ENCODE measurements around the gene KIAA0513. TPM values are rescaled to one million over a fixed set of nuclear protein-coding genes. Genes with fewer than 3 reads are reported as not detected.

The KIAA0513 gene
- total and polyA plus RNA-seq, 2 of the 13 experiments (the other 11 are each of a cell fraction or from before 2014, with no cell fraction given) = 1.8 TPM

- TF ChIP-seq ZNF234 (CRISPR knock-in tag; conservative IDR thresholded peaks at IDR 0.05) = no peak
- TF ChIP-seq YY1 (IDR thresholded peaks at IDR 0.05; ENCODE audit: insufficient read depth, insufficient replicate concordance, low read depth, low read length) = no peak
- TF ChIP-seq HIVEP1 (CRISPR knock-in tag; IDR thresholded peaks at IDR 0.05) = 0 out of 2 replicates have a peak, but pooled peaks have one; percentile 17
- TF ChIP-seq HNF1B (CRISPR knock-in tag; IDR thresholded peaks at IDR 0.05) = no peak; the same call in 1 of the 2 replicates
- no peak for TF ChIP-seq SNAI1 (CRISPR knock-in tag; IDR thresholded peaks at IDR 0.05; ENCODE audit: borderline replicate concordance)
- peak; percentile 56; the same call in 1 of the 2 replicates for TF ChIP-seq SMAD1 (CRISPR knock-in tag; IDR thresholded peaks at IDR 0.05; ENCODE audit: borderline replicate concordance, low read depth)
- no peak for TF ChIP-seq CC2D1A (CRISPR knock-in tag; IDR thresholded peaks at IDR 0.05)
- no peak for TF ChIP-seq SIX4 (CRISPR knock-in tag; IDR thresholded peaks at IDR 0.05)
- 0 out of 2 replicates have a peak, but pooled peaks have one; percentile 41 for TF ChIP-seq CAMTA2 (CRISPR knock-in tag; IDR thresholded peaks at IDR 0.05; ENCODE audit: borderline replicate concordance)
- TF ChIP-seq ZNF224 (CRISPR knock-in tag; IDR thresholded peaks at IDR 0.05) = peak; percentile 73; the same call in 1 of the 2 replicates
- TF ChIP-seq NR1H2 (CRISPR knock-in tag; IDR thresholded peaks at IDR 0.05; ENCODE audit: borderline replicate concordance, low read depth) = no peak
- TF ChIP-seq ZNF160 (CRISPR knock-in tag; IDR thresholded peaks at IDR 0.05) = 0 out of 2 replicates have a peak, but pooled peaks have one; percentile 3
- TF ChIP-seq RNF2 (conservative IDR thresholded peaks at IDR 0.05; ENCODE audit: low read depth) = 0 out of 2 replicates have a peak, but pooled peaks have one; percentile 18
- no peak for TF ChIP-seq CBX1 (IDR thresholded peaks at IDR 0.05; ENCODE audit: low read depth)
- no peak for TF ChIP-seq ZNF768 (CRISPR knock-in tag; IDR thresholded peaks at IDR 0.05)
- no peak for TF ChIP-seq ZSCAN9 (CRISPR knock-in tag; IDR thresholded peaks at IDR 0.05; ENCODE audit: borderline replicate concordance)
- TF ChIP-seq SP4 (CRISPR knock-in tag; IDR thresholded peaks at IDR 0.05) = no peak
- TF ChIP-seq ZNF3 (CRISPR knock-in tag; IDR thresholded peaks at IDR 0.05) = no peak
- TF ChIP-seq ZNF816 (CRISPR knock-in tag; IDR thresholded peaks at IDR 0.05; ENCODE audit: borderline replicate concordance) = no peak
- TF ChIP-seq ZBTB1 (CRISPR knock-in tag; IDR thresholded peaks at IDR 0.05; ENCODE audit: borderline replicate concordance) = no peak
- no peak for TF ChIP-seq PCBP2 (optimal IDR thresholded peaks at IDR 0.05; ENCODE audit: low read depth, low read length, poor library complexity, severe bottlenecking)
- TF ChIP-seq FOXP1 (IDR thresholded peaks at IDR 0.05) = no peak
- TF ChIP-seq FOXP1 (CRISPR knock-in tag; IDR thresholded peaks at IDR 0.05) = peak; percentile 2; the same call in 1 of the 2 replicates
- TF ChIP-seq, protein P1, sequence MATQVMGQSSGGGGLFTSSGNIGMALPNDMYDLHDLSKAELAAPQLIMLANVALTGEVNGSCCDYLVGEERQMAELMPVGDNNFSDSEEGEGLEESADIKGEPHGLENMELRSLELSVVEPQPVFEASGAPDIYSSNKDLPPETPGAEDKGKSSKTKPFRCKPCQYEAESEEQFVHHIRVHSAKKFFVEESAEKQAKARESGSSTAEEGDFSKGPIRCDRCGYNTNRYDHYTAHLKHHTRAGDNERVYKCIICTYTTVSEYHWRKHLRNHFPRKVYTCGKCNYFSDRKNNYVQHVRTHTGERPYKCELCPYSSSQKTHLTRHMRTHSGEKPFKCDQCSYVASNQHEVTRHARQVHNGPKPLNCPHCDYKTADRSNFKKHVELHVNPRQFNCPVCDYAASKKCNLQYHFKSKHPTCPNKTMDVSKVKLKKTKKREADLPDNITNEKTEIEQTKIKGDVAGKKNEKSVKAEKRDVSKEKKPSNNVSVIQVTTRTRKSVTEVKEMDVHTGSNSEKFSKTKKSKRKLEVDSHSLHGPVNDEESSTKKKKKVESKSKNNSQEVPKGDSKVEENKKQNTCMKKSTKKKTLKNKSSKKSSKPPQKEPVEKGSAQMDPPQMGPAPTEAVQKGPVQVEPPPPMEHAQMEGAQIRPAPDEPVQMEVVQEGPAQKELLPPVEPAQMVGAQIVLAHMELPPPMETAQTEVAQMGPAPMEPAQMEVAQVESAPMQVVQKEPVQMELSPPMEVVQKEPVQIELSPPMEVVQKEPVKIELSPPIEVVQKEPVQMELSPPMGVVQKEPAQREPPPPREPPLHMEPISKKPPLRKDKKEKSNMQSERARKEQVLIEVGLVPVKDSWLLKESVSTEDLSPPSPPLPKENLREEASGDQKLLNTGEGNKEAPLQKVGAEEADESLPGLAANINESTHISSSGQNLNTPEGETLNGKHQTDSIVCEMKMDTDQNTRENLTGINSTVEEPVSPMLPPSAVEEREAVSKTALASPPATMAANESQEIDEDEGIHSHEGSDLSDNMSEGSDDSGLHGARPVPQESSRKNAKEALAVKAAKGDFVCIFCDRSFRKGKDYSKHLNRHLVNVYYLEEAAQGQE (IDR thresholded peaks at IDR 0.05; ENCODE audit: borderline replicate concordance in 1 of 2, low read depth in 1 of 2, low read length in 2 of 2) = 0 out of 4 replicates have a peak, but pooled peaks of 1 of the 2 experiments have one; percentile 5
- no peak for TF ChIP-seq SNAPC5 (CRISPR knock-in tag; IDR thresholded peaks at IDR 0.05; ENCODE audit: borderline replicate concordance)
- TF ChIP-seq, protein P2, sequence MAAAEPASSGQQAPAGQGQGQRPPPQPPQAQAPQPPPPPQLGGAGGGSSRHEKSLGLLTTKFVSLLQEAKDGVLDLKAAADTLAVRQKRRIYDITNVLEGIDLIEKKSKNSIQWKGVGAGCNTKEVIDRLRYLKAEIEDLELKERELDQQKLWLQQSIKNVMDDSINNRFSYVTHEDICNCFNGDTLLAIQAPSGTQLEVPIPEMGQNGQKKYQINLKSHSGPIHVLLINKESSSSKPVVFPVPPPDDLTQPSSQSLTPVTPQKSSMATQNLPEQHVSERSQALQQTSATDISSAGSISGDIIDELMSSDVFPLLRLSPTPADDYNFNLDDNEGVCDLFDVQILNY (CRISPR knock-in tag; conservative IDR thresholded peaks at IDR 0.05) = no peak
Observed at GRCh38 chr16:85011846-85012284, 15.7 kb upstream of the KIAA0513 start (continued).

Measured in HepG2 (cell line).